Measurements from ENCODE around the gene SULF2. TPM values are rescaled to one million over a fixed set of nuclear protein-coding genes. Genes with fewer than 3 reads are reported as not detected.

SULF2 gene
- total RNA-seq, 1 experiment from 2014 or later = 0.69 TPM

- intact Hi-C loops (cut with micrococcal nuclease; ENCODE audit: unreplicated experiment) = loop anchor here (5.0 to 10.0 kb wide), 2 partner anchors 619 to 946 kb away; no protein-coding TSS in a partner anchor
- POLR2A ChIA-PET (ENCODE audit: low non-redundant PET) = no interaction called here
- Histone ChIP-seq H3K4me1 (ENCODE audit: insufficient read depth, low read length, poor library complexity, severe bottlenecking) (no peaks in the 10 kb centered on the region), H3K9me3 (ENCODE audit: low read depth, low read length, poor library complexity, severe bottlenecking) (no peaks in the 10 kb centered on the region), H3K36me3 (ENCODE audit: insufficient read depth, low read length, poor library complexity, severe bottlenecking) (no peaks in the 10 kb centered on the region), H3K4me3 (ENCODE audit: low read depth, low read length, poor library complexity, severe bottlenecking) (no peak overlapping the region), H3K27me3 (replicated peaks; ENCODE audit: insufficient read depth, low read depth, low read length, poor library complexity) (no peaks in the 10 kb centered on the region), H3K27ac (ENCODE audit: low read depth, low read length, poor library complexity, severe bottlenecking) (no peak overlapping the region)
- TF ChIP-seq CTCF (conservative IDR thresholded peaks at IDR 0.05; ENCODE audit: low read depth, low read length) (no peak), EZH2 (IDR thresholded peaks at IDR 0.05; ENCODE audit: borderline replicate concordance, low read depth, low read length, poor library complexity, severe bottlenecking) (no peak)
- BruUV-seq (replicated peaks) = no TSS peak
- no peak for DNase-seq (ENCODE audit: low spot score)
- CTCF ChIA-PET = no interaction called here
Measured at GRCh38 chr20:47676219-47676721, 109.0 kb downstream of the SULF2 start.

GRCh38 chr20:47675190-47676142 lies 109.8 kb downstream of the SULF2 start:
- Histone ChIP-seq H3K4me3 (ENCODE audit: low read depth, low read length, poor library complexity, severe bottlenecking) (no peak overlapping the region), H3K36me3 (ENCODE audit: insufficient read depth, low read length, poor library complexity, severe bottlenecking) (no peaks in the 10 kb centered on the region), H3K27ac (ENCODE audit: low read depth, low read length, poor library complexity, severe bottlenecking) (no peak overlapping the region), H3K27me3 (replicated peaks; ENCODE audit: insufficient read depth, low read depth, low read length, poor library complexity) (no peaks in the 10 kb centered on the region), H3K4me1 (ENCODE audit: insufficient read depth, low read length, poor library complexity, severe bottlenecking) (no peaks in the 10 kb centered on the region), H3K9me3 (ENCODE audit: low read depth, low read length, poor library complexity, severe bottlenecking) (no peaks in the 10 kb centered on the region)
- intact Hi-C loops (cut with micrococcal nuclease; ENCODE audit: unreplicated experiment) = loop anchor here (5.0 to 10.0 kb wide), 2 partner anchors 619 to 947 kb away; no protein-coding TSS in a partner anchor
- ChIA-PET CTCF (no interaction called here), POLR2A (ENCODE audit: low non-redundant PET) (no interaction called here)
- TF ChIP-seq CTCF (conservative IDR thresholded peaks at IDR 0.05; ENCODE audit: low read depth, low read length) (no peak), EZH2 (IDR thresholded peaks at IDR 0.05; ENCODE audit: borderline replicate concordance, low read depth, low read length, poor library complexity, severe bottlenecking) (no peak)
- no peak for DNase-seq (ENCODE audit: low spot score)
- BruUV-seq (replicated peaks) = no TSS peak

GRCh38 chr20:47674686-47675085 lies 110.6 kb downstream of the SULF2 start:
- ChIA-PET POLR2A (ENCODE audit: low non-redundant PET) (no interaction called here), CTCF (no interaction called here)
- H3K9me3 ChIP-seq (ENCODE audit: low read depth, low read length, poor library complexity, severe bottlenecking) = no peaks in the 10 kb centered on the region
- H3K4me3 ChIP-seq (ENCODE audit: low read depth, low read length, poor library complexity, severe bottlenecking) = no peak overlapping the region
- no peaks in the 10 kb centered on the region for H3K36me3 ChIP-seq (ENCODE audit: insufficient read depth, low read length, poor library complexity, severe bottlenecking)
- no peak overlapping the region for H3K27ac ChIP-seq (ENCODE audit: low read depth, low read length, poor library complexity, severe bottlenecking)
- DNase-seq (ENCODE audit: low spot score) = no peak
- intact Hi-C loops (cut with micrococcal nuclease; ENCODE audit: unreplicated experiment) = loop anchor here (5.0 to 10.0 kb wide), 2 partner anchors 620 to 948 kb away; no protein-coding TSS in a partner anchor
- no TSS peak for BruUV-seq (replicated peaks)
- H3K4me1 ChIP-seq (ENCODE audit: insufficient read depth, low read length, poor library complexity, severe bottlenecking) = no peaks in the 10 kb centered on the region
- no peaks in the 10 kb centered on the region for H3K27me3 ChIP-seq (replicated peaks; ENCODE audit: insufficient read depth, low read depth, low read length, poor library complexity)
- TF ChIP-seq EZH2 (IDR thresholded peaks at IDR 0.05; ENCODE audit: borderline replicate concordance, low read depth, low read length, poor library complexity, severe bottlenecking) (no peak), CTCF (conservative IDR thresholded peaks at IDR 0.05; ENCODE audit: low read depth, low read length) (no peak)
